Body of pancreas (tissue), 4 donors: ENCODE data around the gene CHST8.

ENCODE experiments used
- CTCF ChIP-seq, 7 experiments: fragments of 450-650 bp in 4 of 7; fragments of 200-600 bp in 3 of 7; sonication (generic) in 3 of 7; IDR thresholded peaks; one replicate each; pipeline ENCODE4 v1.5.1; 2016 to 2019; ENCODE audit warnings: antibody characterized with exemption in 7 of 7
- POLR2A ChIP-seq, 3 donors: fragments of 450-650 bp; IDR thresholded peaks; one replicate each; pipeline ENCODE4 v1.6.1; 2016; ENCODE audit warnings: antibody characterized with exemption in 3 of 3, mild to moderate bottlenecking in 2 of 3

- TF ChIP-seq CTCF (IDR thresholded peaks at IDR 0.05), result no peak
- TF ChIP-seq POLR2A (IDR thresholded peaks at IDR 0.05), result no peak
Observed at GRCh38 chr19:33690378-33691029, 68.8 kb downstream of the CHST8 start.
